ENCODE measurements around the gene SLC45A2.

Gene SLC45A2

GRCh38 chr5:34007201-34007620, 22.7 kb upstream of the SLC45A2 start:
- FAIRE-seq = no peak

GRCh38 chr5:34005681-34006080, 21.2 kb upstream of the SLC45A2 start:
- no peak for FAIRE-seq

DNA sequence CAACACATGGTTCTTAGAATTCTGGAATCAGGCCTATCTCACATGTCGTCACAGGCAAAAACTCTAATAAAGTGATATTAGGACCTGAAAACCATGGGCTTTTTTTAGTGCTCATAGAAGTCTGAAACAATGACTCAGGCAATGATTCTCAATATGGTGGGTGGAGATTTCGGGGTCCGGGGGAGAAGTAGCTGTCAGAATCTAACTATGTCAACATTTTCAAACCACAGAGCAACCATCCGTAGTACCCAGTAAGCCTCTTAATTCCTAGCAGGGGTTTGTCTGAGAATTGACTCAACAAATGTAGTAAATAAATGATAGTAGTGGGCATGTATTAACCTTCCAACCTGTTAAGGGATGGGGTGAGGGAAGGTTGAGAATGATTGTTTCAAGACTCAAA, 20.7 kb upstream of the SLC45A2 start:
- no peak for FAIRE-seq

DNA sequence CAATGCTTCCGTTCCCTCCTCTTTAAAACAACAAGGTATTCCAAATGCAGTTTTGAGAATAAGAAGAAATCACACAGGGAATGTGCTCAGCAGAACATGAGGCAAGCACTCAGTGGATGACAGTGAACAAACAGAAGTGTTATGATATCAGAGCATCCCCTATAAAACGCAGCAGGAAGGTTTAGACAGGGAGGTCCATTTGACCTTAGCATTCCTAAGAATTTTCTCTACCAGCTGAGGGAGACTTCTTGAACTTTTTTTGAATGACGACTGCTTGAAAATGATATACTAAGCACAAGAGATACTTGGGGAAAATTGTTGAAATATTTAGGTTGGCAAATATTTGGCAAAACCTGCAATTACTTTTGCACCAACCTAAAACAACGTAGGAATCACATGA, 19.4 kb upstream of the SLC45A2 start:
- no peak for FAIRE-seq

- FAIRE-seq = no peak
Observed at GRCh38 chr5:34002629-34003328, 18.3 kb upstream of the SLC45A2 start.

- FAIRE-seq = no peak
Observed at GRCh38 chr5:34001241-34001841, 16.8 kb upstream of the SLC45A2 start.

DNA sequence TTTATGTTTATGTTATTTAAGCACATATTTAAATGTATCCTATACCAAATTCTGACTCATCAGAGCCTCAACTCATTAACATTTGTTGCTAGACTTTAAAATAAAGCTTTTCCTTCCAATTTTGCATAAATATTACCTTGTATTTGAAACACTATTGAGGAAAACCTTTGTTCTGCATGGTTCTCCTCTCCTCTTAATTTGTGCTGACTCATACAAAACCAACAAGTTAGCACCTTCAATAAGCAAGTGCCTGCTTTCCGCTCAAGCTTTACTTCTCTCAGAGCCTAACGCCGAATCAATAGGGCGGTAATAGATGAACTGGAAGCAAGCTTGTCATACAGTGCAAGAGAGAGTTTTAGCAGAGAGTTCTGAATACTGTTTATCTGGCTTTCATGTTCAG, 15.5 kb upstream of the SLC45A2 start:
- FAIRE-seq = no peak

- FAIRE-seq = no peak
Observed at GRCh38 chr5:33997331-33997983, 13.0 kb upstream of the SLC45A2 start.

DNA sequence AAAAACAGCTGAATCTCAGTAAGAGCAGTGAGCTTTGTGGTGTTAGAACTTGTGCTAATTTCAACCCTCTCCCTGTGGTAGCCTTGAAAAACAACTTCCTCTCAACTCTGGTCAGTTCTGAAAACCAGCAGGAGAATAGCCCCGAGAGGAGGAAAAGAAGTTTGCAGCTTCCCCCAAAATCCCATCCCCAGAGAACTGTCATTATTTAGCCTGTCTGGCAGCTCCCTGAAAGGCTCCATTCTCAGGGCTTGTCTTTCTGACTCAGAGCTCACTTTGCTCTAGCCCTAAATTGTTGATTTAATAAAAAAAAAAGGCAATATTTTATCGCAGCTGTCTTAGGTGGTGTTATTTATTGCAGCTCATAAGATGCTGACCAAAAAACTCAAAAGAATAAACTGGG, 11.4 kb upstream of the SLC45A2 start:
- FAIRE-seq = no peak

DNA sequence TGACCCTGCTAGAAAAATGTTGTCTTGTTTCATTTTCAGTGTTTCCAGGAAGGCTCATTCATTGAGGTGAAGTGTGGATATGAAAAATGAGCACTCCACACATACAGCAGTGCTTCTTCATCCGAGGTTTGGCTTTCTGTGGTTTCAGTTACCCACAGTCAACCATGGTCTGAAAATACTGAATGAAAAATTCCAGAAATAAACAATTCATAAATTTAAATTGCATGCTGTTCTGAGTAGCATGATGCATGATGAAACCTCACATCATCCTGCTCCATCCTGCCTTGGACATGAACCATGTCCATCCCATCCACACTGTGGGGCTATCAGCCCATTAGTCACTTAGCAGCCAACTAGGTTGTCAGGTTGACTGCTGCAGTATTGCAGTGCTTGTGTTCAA, 10.4 kb upstream of the SLC45A2 start:
- FAIRE-seq = no peak

DNA sequence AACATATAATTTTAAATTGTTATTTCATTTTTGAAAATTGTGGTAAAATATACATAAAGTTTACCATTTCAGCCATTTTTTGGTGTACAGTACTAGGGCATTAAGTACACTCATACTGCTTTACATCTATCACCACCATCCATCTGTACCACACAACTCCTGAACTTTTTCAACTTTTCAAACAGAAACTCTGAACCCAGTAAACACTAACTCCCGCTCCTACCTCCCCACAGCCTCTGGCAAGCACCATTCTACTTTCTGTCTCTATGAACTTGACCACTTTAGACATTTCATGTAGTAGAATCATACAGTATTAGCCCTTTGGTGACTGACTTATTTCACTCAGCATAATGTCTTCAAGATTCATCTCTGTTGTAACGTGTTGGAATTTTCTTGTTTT, 8.4 kb upstream of the SLC45A2 start:
- no peak for FAIRE-seq

DNA sequence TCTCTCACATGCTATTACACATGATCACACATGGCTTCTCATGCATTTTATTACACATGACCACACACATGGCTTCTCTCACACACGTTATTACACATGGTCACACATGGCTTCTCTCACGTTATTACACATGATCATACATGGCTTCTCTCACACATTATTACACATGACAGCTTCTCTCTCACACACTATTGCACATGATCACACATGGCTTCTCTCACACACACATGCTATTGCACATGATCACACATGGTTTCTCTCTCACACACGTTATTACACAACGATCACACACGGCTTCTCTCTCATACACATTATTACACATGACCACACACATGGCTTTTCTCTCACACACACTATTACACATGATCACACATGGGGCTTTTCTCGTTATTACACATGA, 954 bp upstream of the SLC45A2 start:
- no peak for FAIRE-seq

GRCh38 chr5:33984178-33984577, 315 bp downstream of the SLC45A2 start:
- no peak for FAIRE-seq

DNA sequence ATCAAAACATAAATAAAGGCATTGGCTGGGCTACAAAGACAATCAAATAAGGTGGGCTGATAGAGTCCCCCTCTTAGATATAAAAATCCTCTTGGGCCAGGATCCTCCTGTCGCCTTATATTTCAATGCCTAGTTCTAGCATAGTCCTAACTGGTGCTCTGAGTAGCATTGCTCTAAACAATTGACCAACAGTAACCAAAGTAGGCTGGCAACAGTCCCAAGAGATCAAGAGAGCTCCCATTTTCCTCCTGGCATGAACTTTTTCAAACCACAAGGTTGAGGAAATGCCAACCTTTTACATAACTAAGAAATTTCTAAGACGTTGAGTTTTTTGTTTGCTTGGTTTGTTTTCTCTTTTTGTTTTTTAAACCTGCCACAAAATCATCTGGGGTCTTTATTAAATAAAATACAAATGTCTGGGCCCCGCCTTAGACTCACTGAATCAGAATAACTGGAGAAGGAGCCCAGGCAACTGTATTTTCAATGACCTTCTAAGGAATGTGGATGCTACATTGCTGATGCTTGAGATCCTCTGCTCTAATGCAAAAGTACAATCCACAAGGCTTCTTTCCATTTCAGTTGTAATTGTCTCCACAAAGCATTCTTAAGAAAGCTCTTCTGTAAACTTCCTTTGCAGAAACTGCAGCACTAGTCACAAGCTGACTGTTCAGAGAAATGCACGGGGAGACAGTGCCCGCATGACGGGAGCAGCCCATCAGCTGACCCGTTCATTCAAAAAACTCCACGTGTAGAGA, 2.9 kb downstream of the SLC45A2 start:
- no peak for FAIRE-seq

- no peak for FAIRE-seq
Observed at GRCh38 chr5:33980030-33980429, 4.5 kb downstream of the SLC45A2 start.

DNA sequence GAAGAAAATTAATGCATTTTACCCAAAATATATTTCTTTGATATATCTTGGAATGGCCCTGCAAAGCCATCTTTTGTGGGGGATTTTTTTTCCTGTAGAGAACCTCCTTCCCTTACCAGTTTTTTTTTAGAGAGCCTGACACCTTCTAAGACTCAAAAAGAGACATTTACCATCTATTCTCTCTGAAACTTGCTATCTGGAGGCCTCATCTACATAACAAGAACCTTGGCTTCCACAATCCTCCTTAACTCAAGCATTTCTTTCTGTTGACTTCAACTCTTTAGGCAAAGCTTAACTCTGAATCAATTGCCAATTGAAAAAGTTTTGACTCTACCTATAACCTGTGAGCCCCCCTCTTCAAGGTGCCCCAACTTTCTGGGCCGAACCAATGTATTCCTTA, 6.2 kb downstream of the SLC45A2 start:
- no peak for FAIRE-seq

DNA sequence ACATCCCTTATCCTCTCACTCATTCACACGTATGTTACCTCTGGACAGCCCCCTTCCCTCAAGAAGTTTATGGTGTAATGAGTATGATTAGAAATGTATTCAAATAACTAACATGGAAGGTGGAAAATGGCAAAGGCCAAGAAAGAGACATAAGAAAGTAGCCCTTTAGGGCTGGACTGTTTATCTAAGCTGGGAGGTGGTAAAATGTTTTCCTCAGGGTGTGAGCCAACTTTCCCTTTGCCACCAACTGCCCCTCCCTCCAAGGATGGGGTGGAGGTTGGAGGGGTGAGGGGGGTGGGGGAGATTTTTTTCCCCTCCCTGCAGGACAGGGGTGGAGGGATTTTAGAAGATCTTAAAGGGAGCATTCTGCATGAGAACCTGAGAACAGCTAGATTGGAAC, 8.2 kb downstream of the SLC45A2 start:
- FAIRE-seq = no peak

DNA sequence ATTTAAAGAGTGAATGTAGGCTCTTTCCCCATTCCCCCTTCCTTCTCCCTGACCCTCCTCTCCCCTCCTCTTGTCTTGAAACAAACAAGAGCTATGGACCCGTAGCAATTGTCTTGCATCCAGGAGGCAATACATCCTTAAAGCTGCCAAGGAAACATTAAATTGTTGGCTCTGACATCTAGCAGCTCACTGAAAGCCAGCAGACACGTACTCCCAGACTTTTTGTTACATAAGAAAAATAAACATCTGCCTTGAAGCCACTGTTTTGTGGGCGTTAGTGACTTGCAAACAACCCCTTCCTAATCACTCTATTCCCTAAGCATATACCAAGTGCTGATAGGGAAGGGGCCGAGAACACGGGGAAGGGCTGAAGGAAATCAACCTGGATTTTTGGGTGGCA, 8.6 kb downstream of the SLC45A2 start:
- FAIRE-seq = no peak

GRCh38 chr5:33973271-33973670, 11.2 kb downstream of the SLC45A2 start:
- no peak for FAIRE-seq

GRCh38 chr5:33969572-33970452, 14.7 kb downstream of the SLC45A2 start:
- FAIRE-seq = no peak

DNA sequence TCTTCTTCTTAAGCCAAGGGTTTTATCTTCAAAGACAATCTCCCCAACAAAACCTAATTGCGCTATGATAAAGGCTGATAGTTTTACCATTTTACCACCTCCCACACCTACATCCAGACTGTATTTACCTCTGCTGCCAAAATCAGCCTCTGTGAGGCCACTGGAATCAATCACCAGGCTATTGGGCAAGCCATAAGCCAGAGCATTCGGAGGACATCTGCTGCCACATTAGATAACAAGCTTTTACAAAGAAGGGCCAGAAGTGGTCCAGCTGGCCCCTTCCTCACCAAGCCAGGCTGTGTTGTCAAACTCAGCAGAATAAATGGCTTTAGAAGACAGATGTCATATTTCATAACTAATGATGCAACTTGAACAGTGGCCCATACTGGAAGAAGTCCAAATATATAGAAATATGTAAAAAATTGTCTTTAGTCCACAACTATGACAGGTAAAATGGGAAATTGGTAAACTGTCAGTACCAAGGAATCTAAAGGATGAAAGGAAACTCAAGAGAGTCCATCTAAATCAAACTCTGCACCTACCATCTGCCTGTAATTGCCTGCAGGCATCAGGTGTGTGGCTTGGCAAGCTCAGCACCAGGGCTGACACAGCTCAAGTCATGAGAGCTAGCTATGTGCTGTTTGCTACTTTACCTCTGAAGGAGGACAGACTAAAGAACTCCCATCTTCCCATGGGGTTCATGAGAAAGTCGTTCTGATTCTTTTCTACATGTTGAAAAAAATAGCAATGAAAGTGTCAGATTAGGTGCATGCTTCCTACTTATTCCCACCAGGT, 16.1 kb downstream of the SLC45A2 start:
- no peak for FAIRE-seq

DNA sequence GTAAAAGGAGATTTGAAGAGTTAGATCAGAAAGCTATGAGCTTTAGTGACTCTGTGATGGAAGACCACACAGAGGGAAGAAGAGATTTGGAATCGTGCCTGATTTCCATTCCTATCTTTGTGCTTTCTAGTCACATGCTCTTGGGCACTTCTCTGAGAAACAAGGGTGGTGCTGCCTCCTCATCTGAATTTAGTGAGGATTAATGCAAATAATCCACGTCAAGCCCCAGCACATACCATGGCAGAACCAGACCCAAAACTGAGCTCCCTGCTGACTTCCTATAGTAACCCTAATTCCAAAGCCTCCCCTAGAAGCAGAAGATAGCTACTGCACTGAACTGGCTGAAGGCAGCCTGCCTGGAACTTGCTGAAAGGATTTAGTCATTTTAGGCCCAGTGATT, 17.7 kb downstream of the SLC45A2 start:
- no peak for FAIRE-seq

Data from colon (tissue), 2 donors.